ENCODE data around the gene RAB7A.

- no peak for TF ChIP-seq POLR2A (IDR thresholded peaks at IDR 0.05; ENCODE audit: low read depth, low read length)
- TF ChIP-seq RAD21 (IDR thresholded peaks at IDR 0.05; ENCODE audit: low read length) = no peak
- no peak for TF ChIP-seq USF2 (IDR thresholded peaks at IDR 0.05; ENCODE audit: low read depth, low read length)
- TF ChIP-seq CTCF (conservative IDR thresholded peaks at IDR 0.05; ENCODE audit: low read depth, low read length) = no peak
- TF ChIP-seq FOS (IDR thresholded peaks at IDR 0.05; ENCODE audit: low read depth, low read length) = no peak
- TF ChIP-seq MAFK (IDR thresholded peaks at IDR 0.05; ENCODE audit: low read depth, low read length) = no peak
- no peak for TF ChIP-seq NFE2L2 (IDR thresholded peaks at IDR 0.05; ENCODE audit: low read depth, low read length)
Measured at GRCh38 chr3:128709506-128710210, 16.3 kb upstream of the RAB7A start.
